K562 (cell line): ENCODE data around the gene CRKL. TPM values are rescaled to one million over a fixed set of nuclear protein-coding genes. Genes with fewer than 3 reads are reported as not detected.

Experiments used
- CBFA2T3 ChIP-seq: fragments of 450-650 bp; IDR thresholded peaks from 2 replicates; pipeline ENCODE4 v1.6.1; 2017
- CHCHD3 ChIP-seq: fragments of 250-450 bp; sonication (Bioruptor Pico); IDR thresholded peaks from 2 replicates; pipeline ENCODE4 v2.1.2; 2022; ENCODE audit warnings: mild to moderate bottlenecking
- ETS2 ChIP-seq: IDR thresholded peaks from 2 replicates; pipeline ENCODE4 v1.6.1; 2016; ENCODE audit warnings: borderline replicate concordance, missing genetic modification characterization, mild to moderate bottlenecking, moderate library complexity, missing compliant biosample characterization; ENCODE audit not compliant: poor library complexity, severe bottlenecking
- MAFK ChIP-seq: IDR thresholded peaks from 2 replicates; pipeline ENCODE4 v1.6.1; 2011; ENCODE audit warnings: low read length, improper control_type of control experiment
- MAZ ChIP-seq, 2 experiments: fragments of 450-650 bp in 1 of 2; sonication (generic) in 1 of 2; formaldehyde crosslinking; IDR thresholded peaks in 1 of 2; conservative IDR thresholded peaks in 1 of 2; 2 replicates each; pipeline versions ENCODE4 v1.4.0 to v1.5.0; 2020; ENCODE audit warnings: mild to moderate bottlenecking in 1 of 2, missing genetic modification reagents in 1 of 2
- RBBP5 ChIP-seq: fragments of 200-600 bp; sonication (generic); IDR thresholded peaks from 2 replicates; pipeline ENCODE4 v1.6.1; 2012; ENCODE audit warnings: borderline replicate concordance, mild to moderate bottlenecking, low read length, control low read depth, inconsistent platforms; ENCODE audit not compliant: insufficient read depth, poor library complexity, severe bottlenecking
- SFPQ ChIP-seq: fragments of 200-400 bp; formaldehyde crosslinking; IDR thresholded peaks from 2 replicates; pipeline ENCODE4 v1.6.1; 2017; ENCODE audit warnings: mild to moderate bottlenecking, low read depth, low read length, moderate library complexity
- SIN3A ChIP-seq, 2 experiments: fragments of 150-350 bp in 1 of 2; IDR thresholded peaks; 2 replicates each; pipeline ENCODE4 v1.6.1; 2011 to 2016; ENCODE audit warnings: borderline replicate concordance in 2 of 2, low read depth in 2 of 2, low read length in 2 of 2, mild to moderate bottlenecking in 2 of 2, moderate library complexity in 2 of 2; ENCODE audit not compliant: control insufficient read depth in 1 of 2
- SP1 ChIP-seq: sonication (generic); formaldehyde crosslinking; IDR thresholded peaks from 2 replicates; pipeline ENCODE4 v1.8.1; 2022; ENCODE audit warnings: mild to moderate bottlenecking, missing genetic modification reagents
- SREBF2 ChIP-seq: sonication (generic); formaldehyde crosslinking; IDR thresholded peaks from 2 replicates; pipeline ENCODE4 v1.4.0; 2020; ENCODE audit warnings: mild to moderate bottlenecking, missing genetic modification reagents
- VEZF1 ChIP-seq: fragments of 200-800 bp; sonication (Bioruptor generic); IDR thresholded peaks from 2 replicates; pipeline ENCODE4 v1.6.1; 2017; ENCODE audit warnings: missing genetic modification characterization, missing compliant biosample characterization
- ZNF239 ChIP-seq: fragments of 250-450 bp; sonication (Bioruptor Pico); IDR thresholded peaks from 2 replicates; pipeline ENCODE4 v1.4.0; 2020; ENCODE audit warnings: mild to moderate bottlenecking
- ZNF324 ChIP-seq: fragments of 250-450 bp; sonication (Bioruptor Pico); IDR thresholded peaks from 2 replicates; pipeline ENCODE4 v1.4.0; 2020; ENCODE audit warnings: mild to moderate bottlenecking
- ZNF639 ChIP-seq, 2 experiments: fragments of 200-800 bp in 1 of 2; sonication (Bioruptor generic) in 1 of 2; sonication (generic) in 1 of 2; formaldehyde crosslinking in 1 of 2; IDR thresholded peaks in 1 of 2; conservative IDR thresholded peaks in 1 of 2; 2 replicates each; pipeline versions ENCODE4 v1.5.0 to v1.6.1; 2016 to 2020; ENCODE audit warnings: missing compliant biosample characterization in 1 of 2, missing genetic modification characterization in 1 of 2, missing genetic modification reagents in 1 of 2
- polyA plus RNA-seq, 8 experiments: library from polyadenylated mRNA; depleted of rRNA in 4 of 8; stranded (reverse) in 5 of 8; unstranded in 3 of 8; fragments of >200 nt; fragmentation: Nextera tagmentation in 2 of 8; fragmentation: Illumina TruSeq in 1 of 8; extraction: Ambion mirVana in 2 of 8; extraction: Trizol in 1 of 8; gene quantifications; 2 replicates each; pipeline versions ENCODE4 v1.2.1 to v1.2.3, GENCODE V29; 2011 to 2014; ENCODE audit warnings: inconsistent platforms in 1 of 8, missing spikeins in 1 of 8
- total RNA-seq, 7 experiments: library from RNA; depleted of rRNA in 6 of 7; stranded (reverse); fragments of >200 nt in 6 of 7; fragmentation: Illumina TruSeq in 2 of 7; extraction: Trizol in 2 of 7; gene quantifications; 2 replicates each; pipeline versions ENCODE4 v1.2.1 to v1.2.3, GENCODE V29; 2011 to 2021; ENCODE audit warnings: low replicate concordance in 1 of 7
- TF ChIP-seq, protein P1 (sequence below): sonication (generic); formaldehyde crosslinking; IDR thresholded peaks from 2 replicates; pipeline ENCODE4 v1.8.1; 2023; ENCODE audit warnings: mild to moderate bottlenecking, missing genetic modification reagents
- TF ChIP-seq, protein P2 (sequence below): fragments of 450-650 bp; IDR thresholded peaks from 2 replicates; pipeline ENCODE4 v1.6.1; 2016

The CRKL gene
- total and polyA plus RNA-seq, 9 of the 15 experiments (the other 6 are each of a cell fraction or from before 2014, with no cell fraction given) = 100 to 263 (median 124) TPM

- TF ChIP-seq, protein P1, sequence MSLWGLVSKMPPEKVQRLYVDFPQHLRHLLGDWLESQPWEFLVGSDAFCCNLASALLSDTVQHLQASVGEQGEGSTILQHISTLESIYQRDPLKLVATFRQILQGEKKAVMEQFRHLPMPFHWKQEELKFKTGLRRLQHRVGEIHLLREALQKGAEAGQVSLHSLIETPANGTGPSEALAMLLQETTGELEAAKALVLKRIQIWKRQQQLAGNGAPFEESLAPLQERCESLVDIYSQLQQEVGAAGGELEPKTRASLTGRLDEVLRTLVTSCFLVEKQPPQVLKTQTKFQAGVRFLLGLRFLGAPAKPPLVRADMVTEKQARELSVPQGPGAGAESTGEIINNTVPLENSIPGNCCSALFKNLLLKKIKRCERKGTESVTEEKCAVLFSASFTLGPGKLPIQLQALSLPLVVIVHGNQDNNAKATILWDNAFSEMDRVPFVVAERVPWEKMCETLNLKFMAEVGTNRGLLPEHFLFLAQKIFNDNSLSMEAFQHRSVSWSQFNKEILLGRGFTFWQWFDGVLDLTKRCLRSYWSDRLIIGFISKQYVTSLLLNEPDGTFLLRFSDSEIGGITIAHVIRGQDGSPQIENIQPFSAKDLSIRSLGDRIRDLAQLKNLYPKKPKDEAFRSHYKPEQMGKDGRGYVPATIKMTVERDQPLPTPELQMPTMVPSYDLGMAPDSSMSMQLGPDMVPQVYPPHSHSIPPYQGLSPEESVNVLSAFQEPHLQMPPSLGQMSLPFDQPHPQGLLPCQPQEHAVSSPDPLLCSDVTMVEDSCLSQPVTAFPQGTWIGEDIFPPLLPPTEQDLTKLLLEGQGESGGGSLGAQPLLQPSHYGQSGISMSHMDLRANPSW (CRISPR knock-in tag) = no peak; the same call in 1 of the 2 replicates
- TF ChIP-seq MAFK = no peak
- no peak; the same call in 1 of the 2 replicates for TF ChIP-seq ZNF324
- no peak for TF ChIP-seq CBFA2T3
- no peak for TF ChIP-seq ETS2
- no peak for TF ChIP-seq ZNF639 (CRISPR knock-in tag; conservative IDR thresholded peaks at IDR 0.05 in 1 of 2, IDR thresholded peaks at IDR 0.05 in 1 of 2)
- TF ChIP-seq SFPQ = no peak
- no peak for TF ChIP-seq RBBP5
- TF ChIP-seq SP1 (CRISPR knock-in tag) = no peak
- no peak for TF ChIP-seq VEZF1 (CRISPR knock-in tag)
- no peak for TF ChIP-seq CHCHD3 (CRISPR knock-in tag)
- TF ChIP-seq MAZ (CRISPR knock-in tag; conservative IDR thresholded peaks at IDR 0.05 in 1 of 2, IDR thresholded peaks at IDR 0.05 in 1 of 2) = no peak; a peak in 1 of 4 replicates
- TF ChIP-seq SREBF2 (CRISPR knock-in tag) = no peak
- no peak; a peak in 1 of 4 replicates for TF ChIP-seq SIN3A (IDR thresholded peaks at IDR 0.05; ENCODE audit: borderline replicate concordance in 2 of 2, control insufficient read depth in 1 of 2, low read depth in 2 of 2, low read length in 2 of 2)
- TF ChIP-seq ZNF239 = no peak
- TF ChIP-seq, protein P2, sequence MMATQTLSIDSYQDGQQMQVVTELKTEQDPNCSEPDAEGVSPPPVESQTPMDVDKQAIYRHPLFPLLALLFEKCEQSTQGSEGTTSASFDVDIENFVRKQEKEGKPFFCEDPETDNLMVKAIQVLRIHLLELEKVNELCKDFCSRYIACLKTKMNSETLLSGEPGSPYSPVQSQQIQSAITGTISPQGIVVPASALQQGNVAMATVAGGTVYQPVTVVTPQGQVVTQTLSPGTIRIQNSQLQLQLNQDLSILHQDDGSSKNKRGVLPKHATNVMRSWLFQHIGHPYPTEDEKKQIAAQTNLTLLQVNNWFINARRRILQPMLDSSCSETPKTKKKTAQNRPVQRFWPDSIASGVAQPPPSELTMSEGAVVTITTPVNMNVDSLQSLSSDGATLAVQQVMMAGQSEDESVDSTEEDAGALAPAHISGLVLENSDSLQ = no peak
Measured at GRCh38 chr22:20998411-20999336, 81.5 kb downstream of the CRKL start (continued).
